ENCODE measurements around the gene ME1.

ME1 gene

GRCh38 chr6:83476971-83477370 lies 46.1 kb upstream of the ME1 start:
- no peak overlapping the region for H3K27ac ChIP-seq (ENCODE audit: low read depth, low read length)
- no peaks in the 10 kb centered on the region for H3F3A ChIP-seq (ENCODE audit: control insufficient read depth, insufficient read depth)
- no peaks in the 10 kb centered on the region for H3K36me3 ChIP-seq (ENCODE audit: control insufficient read depth, low read length)
- TF ChIP-seq EZH2phosphoT487 (IDR thresholded peaks at IDR 0.05; ENCODE audit: borderline replicate concordance, low read length), result no peak
- TF ChIP-seq CTCF (IDR thresholded peaks at IDR 0.05; ENCODE audit: low read depth, low read length, poor library complexity, severe bottlenecking), result no peak
- no peaks in the 10 kb centered on the region for H3K9me3 ChIP-seq (ENCODE audit: control insufficient read depth, insufficient read depth, low read length)
- H3K9me2 ChIP-seq (replicated peaks; ENCODE audit: control insufficient read depth, low read length), result no peaks in the 10 kb centered on the region
- H3K4me3 ChIP-seq (ENCODE audit: low read length), result no peak overlapping the region
- no peak overlapping the region for H3K4me2 ChIP-seq (ENCODE audit: low read length)
- H3K79me2 ChIP-seq (ENCODE audit: control insufficient read depth, low read length), result no peaks in the 10 kb centered on the region
- H3K4me1 ChIP-seq (ENCODE audit: control insufficient read depth, low read length), result no peaks in the 10 kb centered on the region
- H3K27me3 ChIP-seq (ENCODE audit: control insufficient read depth, low read length), result no peaks in the 10 kb centered on the region
- H4K20me1 ChIP-seq (ENCODE audit: control insufficient read depth, insufficient read depth, low read depth, low read length), result no peaks in the 10 kb centered on the region

GRCh38 chr6:83474309-83474708 lies 43.5 kb upstream of the ME1 start:
- Histone ChIP-seq H3K9me3 (ENCODE audit: control insufficient read depth, insufficient read depth, low read length) (no peaks in the 10 kb centered on the region), H3F3A (ENCODE audit: control insufficient read depth, insufficient read depth) (no peaks in the 10 kb centered on the region), H3K27ac (ENCODE audit: low read depth, low read length) (no peak overlapping the region), H3K4me1 (ENCODE audit: control insufficient read depth, low read length) (no peaks in the 10 kb centered on the region), H3K27me3 (ENCODE audit: control insufficient read depth, low read length) (no peaks in the 10 kb centered on the region), H4K20me1 (ENCODE audit: control insufficient read depth, insufficient read depth, low read depth, low read length) (no peaks in the 10 kb centered on the region), H3K79me2 (ENCODE audit: control insufficient read depth, low read length) (no peaks in the 10 kb centered on the region), H3K4me3 (ENCODE audit: low read length) (no peak overlapping the region), H3K9me2 (replicated peaks; ENCODE audit: control insufficient read depth, low read length) (no peaks in the 10 kb centered on the region), H3K36me3 (ENCODE audit: control insufficient read depth, low read length) (no peaks in the 10 kb centered on the region), H3K4me2 (ENCODE audit: low read length) (no peak overlapping the region)
- TF ChIP-seq CTCF (IDR thresholded peaks at IDR 0.05; ENCODE audit: low read depth, low read length, poor library complexity, severe bottlenecking) (no peak), EZH2phosphoT487 (IDR thresholded peaks at IDR 0.05; ENCODE audit: borderline replicate concordance, low read length) (no peak)

- H4K20me1 ChIP-seq (ENCODE audit: control insufficient read depth, insufficient read depth, low read depth, low read length), result no peaks in the 10 kb centered on the region
- no peaks in the 10 kb centered on the region for H3K27me3 ChIP-seq (ENCODE audit: control insufficient read depth, low read length)
- H3K4me1 ChIP-seq (ENCODE audit: control insufficient read depth, low read length), result no peaks in the 10 kb centered on the region
- H3K79me2 ChIP-seq (ENCODE audit: control insufficient read depth, low read length), result no peaks in the 10 kb centered on the region
- no peaks in the 10 kb centered on the region for H3F3A ChIP-seq (ENCODE audit: control insufficient read depth, insufficient read depth)
- no peak overlapping the region for H3K4me2 ChIP-seq (ENCODE audit: low read length)
- H3K9me3 ChIP-seq (ENCODE audit: control insufficient read depth, insufficient read depth, low read length), result no peaks in the 10 kb centered on the region
- no peak for TF ChIP-seq EZH2phosphoT487 (IDR thresholded peaks at IDR 0.05; ENCODE audit: borderline replicate concordance, low read length)
- TF ChIP-seq CTCF (IDR thresholded peaks at IDR 0.05; ENCODE audit: low read depth, low read length, poor library complexity, severe bottlenecking), result no peak
- H3K36me3 ChIP-seq (ENCODE audit: control insufficient read depth, low read length), result no peaks in the 10 kb centered on the region
- H3K27ac ChIP-seq (ENCODE audit: low read depth, low read length), result no peak overlapping the region
- H3K9me2 ChIP-seq (replicated peaks; ENCODE audit: control insufficient read depth, low read length), result no peaks in the 10 kb centered on the region
- H3K4me3 ChIP-seq (ENCODE audit: low read length), result no peak overlapping the region
These were observed 41.9 kb upstream of the ME1 start for GRCh38 chr6:83472767-83473166.

GRCh38 chr6:83470587-83470986 lies 39.7 kb upstream of the ME1 start:
- H3K9me2 ChIP-seq (replicated peaks; ENCODE audit: control insufficient read depth, low read length), result no peaks in the 10 kb centered on the region
- H3K4me2 ChIP-seq (ENCODE audit: low read length), result no peak overlapping the region
- no peaks in the 10 kb centered on the region for H4K20me1 ChIP-seq (ENCODE audit: control insufficient read depth, insufficient read depth, low read depth, low read length)
- H3K79me2 ChIP-seq (ENCODE audit: control insufficient read depth, low read length), result no peaks in the 10 kb centered on the region
- no peaks in the 10 kb centered on the region for H3K36me3 ChIP-seq (ENCODE audit: control insufficient read depth, low read length)
- no peak overlapping the region for H3K27ac ChIP-seq (ENCODE audit: low read depth, low read length)
- H3K4me1 ChIP-seq (ENCODE audit: control insufficient read depth, low read length), result no peaks in the 10 kb centered on the region
- TF ChIP-seq CTCF (IDR thresholded peaks at IDR 0.05; ENCODE audit: low read depth, low read length, poor library complexity, severe bottlenecking) (no peak), EZH2phosphoT487 (IDR thresholded peaks at IDR 0.05; ENCODE audit: borderline replicate concordance, low read length) (no peak)
- no peaks in the 10 kb centered on the region for H3K9me3 ChIP-seq (ENCODE audit: control insufficient read depth, insufficient read depth, low read length)
- H3K27me3 ChIP-seq (ENCODE audit: control insufficient read depth, low read length), result no peaks in the 10 kb centered on the region
- no peaks in the 10 kb centered on the region for H3F3A ChIP-seq (ENCODE audit: control insufficient read depth, insufficient read depth)
- H3K4me3 ChIP-seq (ENCODE audit: low read length), result no peak overlapping the region

Measured in DOHH2 (cell line).